H1 (cell line): Measurements from ENCODE around the gene RABL3. TPM values are rescaled to one million over a fixed set of nuclear protein-coding genes. Genes with fewer than 3 reads are reported as not detected.

Source experiments
- POU5F1 ChIP-seq: IDR thresholded peaks from 2 replicates; pipeline ENCODE4 v1.6.1; 2011; ENCODE audit warnings: low read depth, mild to moderate bottlenecking, low read length, moderate library complexity
- polyA plus RNA-seq, 7 experiments: library from polyadenylated mRNA; depleted of rRNA in 3 of 7; stranded (reverse) in 5 of 7; unstranded in 2 of 7; fragments of >200 nt in 5 of 7; fragments of 200-250 nt in 2 of 7; gene quantifications; 1 replicate in 5 of 7; 2 replicates in 1 of 7; 4 replicates in 1 of 7; pipeline versions ENCODE4 v1.2.1 to v1.2.3, GENCODE V29; 2011 to 2013; ENCODE audit warnings: missing spikeins in 2 of 7, mixed read lengths in 2 of 7
- total RNA-seq: library from RNA; stranded (reverse); fragmentation: NEBNext Ultra II Directional; extraction: Animal tissue kit (Norgen Biotek cat#: 25700); gene quantifications from 2 replicates; pipeline ENCODE4 v1.2.1, GENCODE V29; 2021
- TF ChIP-seq, protein P1 (sequence below): IDR thresholded peaks from 2 replicates; pipeline ENCODE4 v1.6.1; 2012; ENCODE audit warnings: inconsistent platforms

RABL3 gene
- total and polyA plus RNA-seq, 2 of the 8 experiments (the other 6 are each of a cell fraction or from before 2014, with no cell fraction given): 4.4 to 19.2 TPM

DNA sequence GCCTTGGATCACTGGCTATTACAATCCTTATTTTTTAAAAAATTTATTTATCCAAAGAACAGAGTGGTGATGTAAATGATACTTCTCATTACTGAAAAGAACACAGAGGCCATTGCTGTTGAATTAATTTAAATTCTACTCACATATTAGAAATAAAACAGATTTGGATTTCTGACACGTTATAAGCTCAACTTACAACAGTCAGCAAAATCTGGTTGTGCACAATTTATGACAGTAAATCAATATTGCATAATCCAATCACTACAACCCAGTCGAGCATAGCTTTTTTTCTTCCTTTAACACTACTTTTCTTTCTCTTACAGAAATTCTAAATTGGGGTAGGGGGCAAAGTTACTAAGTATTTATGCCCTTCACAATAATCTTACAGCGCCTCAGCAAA, 43.0 kb downstream of the RABL3 start (continued):
- TF ChIP-seq, protein P1, sequence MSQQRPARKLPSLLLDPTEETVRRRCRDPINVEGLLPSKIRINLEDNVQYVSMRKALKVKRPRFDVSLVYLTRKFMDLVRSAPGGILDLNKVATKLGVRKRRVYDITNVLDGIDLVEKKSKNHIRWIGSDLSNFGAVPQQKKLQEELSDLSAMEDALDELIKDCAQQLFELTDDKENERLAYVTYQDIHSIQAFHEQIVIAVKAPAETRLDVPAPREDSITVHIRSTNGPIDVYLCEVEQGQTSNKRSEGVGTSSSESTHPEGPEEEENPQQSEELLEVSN: no peak
- no peak for TF ChIP-seq POU5F1
